ENCODE data around the gene BCAP29.
"Not testable (repeated sequence)": the region's sequence is repeated elsewhere in the genome, so short reads cannot be mapped to it uniquely, and the experiment has no call there.

The BCAP29 gene, protein sequence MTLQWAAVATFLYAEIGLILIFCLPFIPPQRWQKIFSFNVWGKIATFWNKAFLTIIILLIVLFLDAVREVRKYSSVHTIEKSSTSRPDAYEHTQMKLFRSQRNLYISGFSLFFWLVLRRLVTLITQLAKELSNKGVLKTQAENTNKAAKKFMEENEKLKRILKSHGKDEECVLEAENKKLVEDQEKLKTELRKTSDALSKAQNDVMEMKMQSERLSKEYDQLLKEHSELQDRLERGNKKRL

DNA sequence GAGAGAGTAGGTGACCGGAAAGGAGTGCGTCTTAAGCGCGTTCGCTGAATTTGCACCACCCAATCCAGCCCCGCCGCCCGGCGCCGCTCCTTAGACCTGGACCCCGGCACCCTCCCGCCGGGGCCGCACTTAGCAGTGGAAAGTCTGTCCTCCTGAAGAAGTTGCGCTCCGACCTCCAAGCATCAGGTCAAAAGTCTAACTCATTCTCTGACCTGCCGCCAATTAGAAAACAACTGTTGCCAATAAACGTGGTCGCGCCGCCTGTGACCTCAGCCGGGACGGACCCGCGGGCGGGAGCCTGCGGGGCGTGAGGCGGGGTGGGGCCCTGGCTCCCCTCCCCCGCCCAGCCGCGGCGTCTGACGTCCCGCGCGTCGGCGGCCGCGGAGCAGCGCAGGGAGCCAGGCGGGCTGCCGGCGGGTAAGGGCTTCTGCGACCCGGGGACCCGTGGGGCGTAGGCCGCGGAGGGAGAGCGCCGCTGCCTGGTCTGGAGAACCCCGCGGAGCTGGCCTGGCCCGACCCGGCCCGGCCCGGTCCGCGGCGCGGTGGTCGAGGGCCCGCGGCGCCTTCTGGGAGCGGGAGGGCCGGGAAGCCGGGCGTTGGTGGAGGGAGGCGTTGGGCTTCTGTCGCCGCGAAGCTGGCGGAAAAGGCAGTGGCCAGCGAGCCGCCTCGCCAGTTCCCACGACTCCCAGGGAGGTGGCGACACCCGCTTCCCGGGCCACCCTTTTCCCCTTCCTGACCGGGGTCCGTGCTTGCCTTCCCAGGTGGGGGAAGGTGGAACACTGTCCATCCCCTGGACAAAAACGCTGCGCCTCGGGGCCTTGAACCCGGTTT lies at the start of gene BCAP29:
Gene BCAP29, plus strand, starts transcription at position 362 of the 831 bp plus-strand sequence. CDS start 527 bp downstream, outside the sequence.
- DNase-seq = peak; percentile 70

GRCh38 chr7:107530751-107531150 lies 49.3 kb upstream of the BCAP29 start:
- DNase-seq = no peak

DNA sequence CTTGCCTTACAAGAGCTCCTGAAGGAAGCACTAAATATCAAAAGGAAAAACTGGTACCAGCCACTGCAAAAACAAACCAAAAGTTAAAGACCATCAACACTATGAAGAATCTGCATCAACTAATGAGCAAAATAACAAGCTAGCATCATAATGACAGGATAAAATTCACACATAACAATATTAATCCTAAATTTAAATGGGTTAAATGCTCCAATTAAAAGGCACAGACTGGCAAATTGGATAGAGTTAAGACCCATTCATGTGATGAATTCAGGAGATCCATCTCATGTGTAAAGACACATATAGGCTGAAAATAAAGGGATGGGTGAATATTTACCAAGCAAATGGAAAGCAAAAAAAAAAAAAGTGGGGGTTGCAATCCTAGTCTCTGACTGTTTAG lies 45.9 kb upstream of the BCAP29 start:
- DNase-seq = no peak

DNA sequence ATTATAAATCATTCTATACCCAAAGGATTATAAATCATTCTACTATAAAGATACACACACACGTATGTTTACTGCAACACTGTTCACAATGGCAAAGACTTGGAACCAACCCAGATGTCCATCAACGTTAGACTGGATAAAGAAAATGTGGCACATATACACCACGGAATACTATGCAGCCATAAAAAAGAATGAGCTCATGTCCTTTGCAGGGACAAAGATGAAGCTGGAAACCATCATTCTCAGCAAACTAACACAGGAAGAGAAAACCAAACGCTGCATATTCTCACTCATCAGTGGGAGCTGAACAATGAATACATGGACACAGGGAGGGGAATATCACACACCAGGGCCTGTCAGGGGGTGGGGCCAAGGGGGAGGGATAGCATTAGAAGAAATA lies 42.8 kb upstream of the BCAP29 start:
- DNase-seq = not testable (repeated sequence)

GRCh38 chr7:107538001-107538400 lies 42.0 kb upstream of the BCAP29 start:
- no peak for DNase-seq

DNA sequence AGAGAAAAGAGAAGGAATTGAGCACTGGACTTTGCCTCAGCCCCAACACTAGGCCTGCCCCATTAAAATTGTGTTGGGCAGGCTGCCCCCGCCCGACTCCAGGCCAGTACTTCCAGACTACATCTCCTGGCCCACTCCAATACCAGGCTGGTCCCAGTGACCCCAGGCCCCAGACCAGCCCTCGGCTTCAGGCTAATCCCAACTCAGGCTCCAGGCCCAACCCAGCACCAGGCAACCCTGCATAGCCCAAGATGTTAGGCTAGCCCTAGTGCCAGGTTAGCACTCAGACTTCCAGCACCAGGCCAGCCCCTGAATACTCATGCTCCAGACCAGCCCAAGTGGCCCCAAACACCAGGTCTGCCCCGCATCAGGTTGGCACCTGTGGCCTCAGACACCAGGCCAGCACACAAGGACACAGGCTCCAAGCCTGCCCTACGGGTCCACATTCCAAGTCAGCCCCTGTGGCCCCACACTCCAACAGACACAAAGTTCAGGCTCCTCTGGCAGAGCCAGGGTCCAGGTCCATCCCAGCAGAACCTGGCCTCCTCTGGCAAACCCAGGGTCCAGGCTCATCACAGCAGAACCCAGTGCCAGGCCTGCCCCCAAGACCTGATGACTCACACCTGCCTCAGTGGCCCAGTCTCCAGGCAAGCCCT lies 36.6 kb upstream of the BCAP29 start:
- no peak for DNase-seq

- no peak for DNase-seq
Observed at GRCh38 chr7:107544848-107545591, 35.0 kb upstream of the BCAP29 start.

DNA sequence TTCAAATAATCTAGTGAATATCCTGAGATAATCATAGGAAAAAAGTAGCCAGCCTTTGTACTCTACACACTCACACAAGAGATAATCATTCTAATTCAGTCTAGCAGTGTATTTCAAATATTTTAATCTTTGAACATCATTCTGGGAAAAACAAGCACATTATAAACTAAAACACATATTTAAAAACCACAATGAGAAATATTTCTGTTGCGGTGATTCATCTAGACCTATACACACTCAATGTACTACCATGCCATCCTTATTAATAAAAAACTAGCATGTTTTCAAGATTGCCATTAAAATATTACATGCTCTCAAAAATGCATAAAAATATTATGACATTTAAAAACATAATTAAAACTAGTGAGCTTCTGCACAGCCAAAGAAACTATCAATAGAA lies 28.1 kb upstream of the BCAP29 start:
- DNase-seq = no peak

DNA sequence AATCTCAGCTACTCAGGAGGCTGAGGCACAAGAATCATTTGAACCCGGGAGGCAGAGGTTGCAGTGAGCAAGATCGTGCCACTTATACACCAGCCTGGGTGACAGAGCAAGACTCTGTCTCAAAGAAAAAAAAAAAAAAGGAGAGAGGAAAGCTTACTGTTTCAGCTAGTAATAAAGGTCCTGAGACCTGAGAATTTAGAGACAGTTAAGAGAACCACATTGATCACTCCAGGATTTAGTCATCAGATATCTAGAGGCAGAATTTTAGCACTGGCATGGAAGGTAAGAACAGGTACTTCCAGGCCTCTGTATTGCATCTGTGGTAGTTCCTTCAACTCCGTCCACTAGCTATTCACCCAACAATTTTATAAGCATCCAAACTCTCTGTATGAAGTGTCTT lies 24.2 kb upstream of the BCAP29 start:
- no peak for DNase-seq

DNA sequence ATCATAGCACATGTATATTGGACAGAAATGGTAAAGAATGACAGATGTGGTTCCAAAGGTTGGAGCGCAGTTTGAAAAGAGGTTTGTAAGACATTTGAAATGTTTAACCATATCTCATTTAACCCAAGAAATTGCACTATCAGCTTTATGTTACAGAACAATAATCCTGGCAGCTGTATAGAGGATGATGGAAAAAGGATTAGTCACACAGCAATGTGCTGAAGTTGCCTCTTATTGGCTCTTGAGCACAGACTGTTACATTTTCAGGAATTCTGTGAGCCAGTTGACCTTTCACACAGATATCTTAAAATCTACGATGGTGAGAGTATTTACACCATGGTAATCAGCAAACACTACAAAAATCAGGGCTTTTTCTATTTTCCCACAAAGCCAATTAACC lies 20.2 kb upstream of the BCAP29 start:
- no peak for DNase-seq

DNA sequence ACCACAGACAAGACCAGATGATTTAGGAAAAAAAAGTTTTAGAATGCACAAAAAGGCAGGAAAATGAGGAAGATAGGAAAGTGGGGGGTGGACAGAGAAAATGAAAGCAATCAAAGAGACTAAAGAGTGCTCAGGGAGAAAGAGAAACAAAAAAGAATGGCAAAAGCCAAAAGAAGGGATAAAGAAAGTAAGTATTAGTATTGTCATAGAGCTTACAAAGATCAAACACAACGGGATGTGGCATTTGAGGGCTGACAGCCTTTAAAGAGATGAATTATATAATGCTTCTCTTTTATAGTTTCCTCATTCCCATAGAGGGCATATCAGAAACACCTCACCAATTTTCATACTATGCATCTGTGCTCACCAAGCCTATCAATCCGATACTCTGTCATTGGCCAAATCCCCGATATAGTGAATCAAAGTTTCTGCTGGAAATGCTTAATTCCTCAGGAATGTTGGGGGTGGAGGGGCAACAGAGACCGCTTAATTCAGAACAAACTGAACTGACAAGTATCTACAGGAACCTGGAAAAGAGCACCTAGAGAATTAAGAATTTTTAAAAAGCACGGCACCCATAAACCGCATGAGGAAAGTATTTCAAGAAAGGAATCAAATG lies 19.0 kb upstream of the BCAP29 start:
- no peak for DNase-seq

DNA sequence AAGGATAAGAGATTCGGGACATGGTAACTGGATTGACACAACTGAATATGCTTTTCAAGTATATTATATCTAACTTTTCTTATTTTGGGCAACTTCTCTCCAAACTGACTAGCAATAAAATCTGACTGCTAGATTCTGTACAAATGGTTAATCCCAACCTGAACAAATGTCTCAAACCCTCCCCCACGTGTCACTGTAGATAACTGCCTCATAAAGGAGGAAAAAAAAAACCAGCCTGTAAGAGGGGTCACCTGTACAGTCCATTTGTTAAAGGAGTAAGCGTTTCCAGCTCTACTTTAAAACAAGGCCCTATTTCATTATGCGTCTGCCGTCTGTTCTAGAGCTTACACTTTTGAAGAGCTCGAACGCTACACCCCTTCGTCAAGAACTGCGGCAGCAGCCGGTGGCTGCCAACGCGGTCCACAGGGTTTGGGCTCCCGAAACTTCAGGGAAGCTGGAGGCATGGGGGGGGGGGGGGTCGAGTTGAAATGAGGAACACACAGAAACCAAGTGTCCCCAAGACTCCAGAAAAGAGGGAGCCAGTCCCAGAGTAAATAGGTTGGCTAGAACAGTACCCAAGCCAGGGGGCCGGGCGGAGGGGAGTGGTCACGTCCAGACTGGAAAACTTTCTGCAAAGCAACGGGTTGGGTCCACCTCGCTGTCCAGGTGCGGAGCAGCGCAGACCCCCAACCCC lies 16.8 kb upstream of the BCAP29 start:
- DNase-seq = peak; percentile 59

- peak; percentile 81 for DNase-seq
Observed at GRCh38 chr7:107563775-107564552, 16.1 kb upstream of the BCAP29 start, which contains the start of the genes COG5 and DUS4L. Gene COG5, minus strand, starts transcription at chr7:107563920. Its CDS starts 24 bp downstream, at chr7:107563896. Gene DUS4L, plus strand, starts transcription at chr7:107563971. Its CDS starts 3,100 bp downstream, at chr7:107567071.

- no peak for DNase-seq
Observed at GRCh38 chr7:107564553-107565298, 15.3 kb upstream of the BCAP29 start.

GRCh38 chr7:107570298-107570697 lies 9.7 kb upstream of the BCAP29 start:
- no peak for DNase-seq

- DNase-seq = no peak
Observed at GRCh38 chr7:107573537-107573936, 6.5 kb upstream of the BCAP29 start.

GRCh38 chr7:107579554-107579884 lies 527 bp upstream of the BCAP29 start:
- no peak for DNase-seq

- no peak for DNase-seq
Observed at GRCh38 chr7:107580716-107581383, 804 bp downstream of the BCAP29 start.

- DNase-seq = no peak
Observed at GRCh38 chr7:107581387-107582013, 1.5 kb downstream of the BCAP29 start.
